Neuron (in vitro differentiated cells): ENCODE results near the gene PRDM2.

ENCODE experiments used
- H2AFZ ChIP-seq: one replicate; pipeline ENCODE4 v1.6.1; 2013; ENCODE audit warnings: low read depth, mild to moderate bottlenecking, inconsistent platforms, low read length, moderate library complexity
- H3K27me3 ChIP-seq: one replicate; pipeline ENCODE4 v1.6.1; 2013; ENCODE audit warnings: low read length; ENCODE audit not compliant: insufficient read depth
- H3K36me3 ChIP-seq: one replicate; pipeline ENCODE4 v1.6.1; 2013; ENCODE audit warnings: low read length; ENCODE audit not compliant: insufficient read depth
- H3K4me1 ChIP-seq: one replicate; pipeline ENCODE4 v1.6.1; 2013; ENCODE audit warnings: low read length; ENCODE audit not compliant: insufficient read depth
- H3K4me3 ChIP-seq: 2 replicates; pipeline ENCODE4 v1.5.1; 2013; ENCODE audit warnings: mild to moderate bottlenecking, low read length, moderate library complexity
- H3K9me3 ChIP-seq: one replicate; pipeline ENCODE4 v1.6.1; 2013; ENCODE audit warnings: low read length

PRDM2 gene

GRCh38 chr1:13766592-13767564, 66.9 kb downstream of the PRDM2 start:
- peaks cover 11% of the 10 kb centered on the region for H3K36me3 ChIP-seq
- no peak overlapping the region for H2AFZ ChIP-seq
- peaks cover 23% of the 10 kb centered on the region for H3K4me1 ChIP-seq
- H3K4me3 ChIP-seq, result no peak overlapping the region
- H3K27me3 ChIP-seq, result no peaks in the 10 kb centered on the region
- H3K9me3 ChIP-seq, result peaks cover 4% of the 10 kb centered on the region

GRCh38 chr1:13769212-13769611, 69.2 kb downstream of the PRDM2 start:
- H3K27me3 ChIP-seq, result no peaks in the 10 kb centered on the region
- peaks cover 9% of the 10 kb centered on the region for H3K4me1 ChIP-seq
- peaks cover 4% of the 10 kb centered on the region for H3K9me3 ChIP-seq
- H3K4me3 ChIP-seq, result no peak overlapping the region
- peaks cover 24% of the 10 kb centered on the region for H3K36me3 ChIP-seq
- no peak overlapping the region for H2AFZ ChIP-seq

GRCh38 chr1:13769830-13770229, 69.8 kb downstream of the PRDM2 start:
- Histone ChIP-seq H2AFZ (no peak overlapping the region), H3K27me3 (no peaks in the 10 kb centered on the region), H3K4me1 (peaks cover 3% of the 10 kb centered on the region), H3K9me3 (peaks cover 4% of the 10 kb centered on the region), H3K36me3 (peaks cover 27% of the 10 kb centered on the region), H3K4me3 (no peak overlapping the region)

GRCh38 chr1:13770743-13771142, 70.8 kb downstream of the PRDM2 start:
- peaks cover 33% of the 10 kb centered on the region for H3K36me3 ChIP-seq
- H3K27me3 ChIP-seq, result no peaks in the 10 kb centered on the region
- no peak overlapping the region for H2AFZ ChIP-seq
- no peak overlapping the region for H3K4me3 ChIP-seq
- peaks cover 4% of the 10 kb centered on the region for H3K9me3 ChIP-seq
- H3K4me1 ChIP-seq, result no peaks in the 10 kb centered on the region

- Histone ChIP-seq H3K4me3 (no peak overlapping the region), H2AFZ (no peak overlapping the region), H3K4me1 (no peaks in the 10 kb centered on the region), H3K27me3 (no peaks in the 10 kb centered on the region), H3K36me3 (peaks cover 43% of the 10 kb centered on the region), H3K9me3 (peaks cover 4% of the 10 kb centered on the region)
These were observed 71.8 kb downstream of the PRDM2 start for GRCh38 chr1:13771745-13772144.

GRCh38 chr1:13772271-13772670, 72.3 kb downstream of the PRDM2 start:
- H2AFZ ChIP-seq, result no peak overlapping the region
- peaks cover 48% of the 10 kb centered on the region for H3K36me3 ChIP-seq
- H3K4me1 ChIP-seq, result no peaks in the 10 kb centered on the region
- no peak overlapping the region for H3K4me3 ChIP-seq
- H3K27me3 ChIP-seq, result no peaks in the 10 kb centered on the region
- H3K9me3 ChIP-seq, result peaks cover 4% of the 10 kb centered on the region

- Histone ChIP-seq H3K4me1 (no peaks in the 10 kb centered on the region), H3K4me3 (no peak overlapping the region), H3K27me3 (no peaks in the 10 kb centered on the region), H3K9me3 (peaks cover 2% of the 10 kb centered on the region), H2AFZ (no peak overlapping the region), H3K36me3 (peaks cover 62% of the 10 kb centered on the region)
These were observed 74.1 kb downstream of the PRDM2 start for GRCh38 chr1:13774121-13774520.

- peaks cover 69% of the 10 kb centered on the region for H3K36me3 ChIP-seq
- H3K4me3 ChIP-seq, result no peak overlapping the region
- H3K27me3 ChIP-seq, result no peaks in the 10 kb centered on the region
- H2AFZ ChIP-seq, result no peak overlapping the region
- no peaks in the 10 kb centered on the region for H3K9me3 ChIP-seq
- H3K4me1 ChIP-seq, result no peaks in the 10 kb centered on the region
These were observed 75.5 kb downstream of the PRDM2 start for GRCh38 chr1:13775459-13775858.

GRCh38 chr1:13775916-13776315, 75.9 kb downstream of the PRDM2 start:
- no peaks in the 10 kb centered on the region for H3K4me1 ChIP-seq
- no peaks in the 10 kb centered on the region for H3K27me3 ChIP-seq
- no peak overlapping the region for H3K4me3 ChIP-seq
- H3K36me3 ChIP-seq, result peaks cover 74% of the 10 kb centered on the region
- H3K9me3 ChIP-seq, result no peaks in the 10 kb centered on the region
- H2AFZ ChIP-seq, result no peak overlapping the region

- peaks cover 93% of the 10 kb centered on the region for H3K36me3 ChIP-seq
- H3K9me3 ChIP-seq, result no peaks in the 10 kb centered on the region
- no peaks in the 10 kb centered on the region for H3K27me3 ChIP-seq
- no peak overlapping the region for H3K4me3 ChIP-seq
- H2AFZ ChIP-seq, result no peak overlapping the region
- H3K4me1 ChIP-seq, result no peaks in the 10 kb centered on the region
These were observed 78.4 kb downstream of the PRDM2 start for GRCh38 chr1:13778431-13778830.

- Histone ChIP-seq H3K36me3 (peaks cover 97% of the 10 kb centered on the region), H3K4me1 (peaks cover 2% of the 10 kb centered on the region), H3K9me3 (no peaks in the 10 kb centered on the region), H3K4me3 (no peak overlapping the region), H3K27me3 (no peaks in the 10 kb centered on the region), H2AFZ (no peak overlapping the region)
These were observed 79.9 kb downstream of the PRDM2 start for GRCh38 chr1:13779930-13780329.

- Histone ChIP-seq H3K4me1 (peaks cover 2% of the 10 kb centered on the region), H3K27me3 (no peaks in the 10 kb centered on the region), H3K9me3 (no peaks in the 10 kb centered on the region), H3K4me3 (no peak overlapping the region), H2AFZ (no peak overlapping the region), H3K36me3 (peaks cover 98% of the 10 kb centered on the region)
These were observed 80.8 kb downstream of the PRDM2 start for GRCh38 chr1:13780780-13781179.

GRCh38 chr1:13781228-13781627, 81.2 kb downstream of the PRDM2 start:
- Histone ChIP-seq H3K9me3 (no peaks in the 10 kb centered on the region), H3K4me3 (no peak overlapping the region), H3K36me3 (peaks cover 95% of the 10 kb centered on the region), H3K4me1 (peaks cover 2% of the 10 kb centered on the region), H3K27me3 (no peaks in the 10 kb centered on the region), H2AFZ (no peak overlapping the region)
